ENCODE results near the gene DPYSL3.

Gene DPYSL3

GRCh38 chr5:147472664-147473475 lies 37.0 kb downstream of the DPYSL3 start:
- no peak for DNase-seq (ENCODE audit: low spot score)

- DNase-seq (ENCODE audit: low spot score): no peak
Measured at GRCh38 chr5:147467973-147468508, 41.8 kb downstream of the DPYSL3 start.

DNA sequence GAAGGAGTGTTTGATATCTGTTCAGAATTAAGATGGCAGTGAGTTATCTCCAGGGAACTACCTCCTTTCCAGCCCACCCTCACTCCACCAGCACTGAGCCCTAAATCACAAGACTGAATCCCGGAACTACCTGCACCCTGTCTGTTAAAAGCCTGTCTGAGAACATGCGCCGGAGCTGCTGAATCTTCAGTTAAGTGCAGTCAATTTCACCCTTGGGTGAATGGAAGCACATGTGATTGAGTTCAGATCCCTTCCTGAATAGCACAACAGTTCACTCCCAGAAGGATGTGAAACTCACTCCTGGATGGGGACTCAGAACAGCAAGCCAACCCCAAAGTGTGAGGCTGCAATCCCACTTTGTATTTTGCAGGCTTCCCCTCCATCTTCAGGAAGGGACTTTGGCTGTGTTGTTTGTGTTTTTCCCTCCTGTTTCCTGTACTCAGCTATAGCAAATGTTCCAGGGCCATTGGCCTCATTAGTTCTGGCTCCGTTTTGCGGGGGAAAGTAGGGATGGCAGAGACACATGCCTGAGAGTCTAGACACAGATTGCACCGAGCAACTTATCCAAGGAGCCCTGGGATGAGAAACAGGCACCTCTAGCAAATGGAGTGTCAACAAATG lies 43.4 kb downstream of the DPYSL3 start:
- DNase-seq (ENCODE audit: low spot score): no peak

DNA sequence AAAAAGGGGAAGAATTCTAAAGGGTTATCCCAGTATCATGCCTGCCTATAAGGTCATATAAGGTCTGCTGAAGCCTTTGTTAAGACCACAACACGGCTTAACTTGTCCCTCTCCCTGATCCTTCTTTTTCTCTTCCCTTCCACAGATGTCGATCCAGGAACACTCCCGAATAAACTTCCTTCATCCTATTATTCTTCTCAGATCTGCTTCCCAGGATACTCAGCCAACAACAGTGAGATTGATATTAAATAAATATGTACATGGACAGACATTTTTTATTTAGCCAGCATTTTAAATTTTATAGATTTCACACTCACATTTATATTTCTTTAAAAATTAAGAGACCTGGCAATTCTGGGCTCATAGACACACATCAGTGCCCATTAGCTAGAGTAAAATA lies 44.1 kb downstream of the DPYSL3 start:
- no peak for DNase-seq (ENCODE audit: low spot score)

DNA sequence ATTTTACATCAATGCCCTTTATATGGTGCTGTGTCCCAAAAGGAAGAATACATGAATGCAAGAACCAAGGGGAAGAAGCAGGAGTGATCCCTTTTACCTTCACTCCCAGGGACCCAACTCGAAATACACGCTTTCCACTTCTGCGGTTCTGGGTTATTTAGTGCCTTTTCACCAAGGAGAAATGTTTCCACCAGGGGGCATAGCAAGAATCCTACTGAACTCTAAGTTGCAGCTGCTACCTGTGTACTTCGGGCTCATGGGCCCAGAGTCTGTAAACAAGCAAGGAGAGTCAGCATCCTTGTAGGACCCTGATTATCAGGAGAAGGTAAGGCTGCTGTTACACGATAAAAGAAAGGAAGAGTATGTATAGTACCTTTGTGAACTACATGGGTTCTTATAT lies 45.7 kb downstream of the DPYSL3 start:
- DNase-seq (ENCODE audit: low spot score): peak; percentile 34

GRCh38 chr5:147461915-147462314 lies 48.0 kb downstream of the DPYSL3 start:
- no peak for DNase-seq (ENCODE audit: low spot score)

DNA sequence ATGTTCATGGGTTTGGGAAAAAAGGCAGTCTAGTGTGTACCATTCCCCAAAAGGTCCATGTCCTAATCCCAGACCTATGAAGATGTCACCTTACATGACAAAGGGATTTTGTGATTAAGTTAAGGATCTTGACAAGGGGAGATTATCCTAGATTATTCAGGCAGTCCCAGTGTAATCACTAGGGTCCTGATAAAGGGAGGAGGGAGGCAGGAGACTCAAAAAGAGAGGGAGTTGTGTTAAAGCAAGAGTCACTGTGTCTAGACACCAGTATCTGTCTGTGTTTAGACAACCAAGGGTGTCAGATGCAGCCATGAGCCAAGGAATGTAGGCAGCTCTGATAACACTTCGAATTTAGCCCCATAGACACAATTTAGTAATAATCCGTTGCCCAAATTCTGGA lies 49.5 kb downstream of the DPYSL3 start:
- no peak for DNase-seq (ENCODE audit: low spot score)

GRCh38 chr5:147458581-147458980 lies 51.3 kb downstream of the DPYSL3 start:
- DNase-seq (ENCODE audit: low spot score): no peak

- no peak for DNase-seq (ENCODE audit: low spot score)
Measured at GRCh38 chr5:147455822-147456450, 53.9 kb downstream of the DPYSL3 start.

- DNase-seq (ENCODE audit: low spot score): no peak
Measured at GRCh38 chr5:147454996-147455677, 54.7 kb downstream of the DPYSL3 start.

DNA sequence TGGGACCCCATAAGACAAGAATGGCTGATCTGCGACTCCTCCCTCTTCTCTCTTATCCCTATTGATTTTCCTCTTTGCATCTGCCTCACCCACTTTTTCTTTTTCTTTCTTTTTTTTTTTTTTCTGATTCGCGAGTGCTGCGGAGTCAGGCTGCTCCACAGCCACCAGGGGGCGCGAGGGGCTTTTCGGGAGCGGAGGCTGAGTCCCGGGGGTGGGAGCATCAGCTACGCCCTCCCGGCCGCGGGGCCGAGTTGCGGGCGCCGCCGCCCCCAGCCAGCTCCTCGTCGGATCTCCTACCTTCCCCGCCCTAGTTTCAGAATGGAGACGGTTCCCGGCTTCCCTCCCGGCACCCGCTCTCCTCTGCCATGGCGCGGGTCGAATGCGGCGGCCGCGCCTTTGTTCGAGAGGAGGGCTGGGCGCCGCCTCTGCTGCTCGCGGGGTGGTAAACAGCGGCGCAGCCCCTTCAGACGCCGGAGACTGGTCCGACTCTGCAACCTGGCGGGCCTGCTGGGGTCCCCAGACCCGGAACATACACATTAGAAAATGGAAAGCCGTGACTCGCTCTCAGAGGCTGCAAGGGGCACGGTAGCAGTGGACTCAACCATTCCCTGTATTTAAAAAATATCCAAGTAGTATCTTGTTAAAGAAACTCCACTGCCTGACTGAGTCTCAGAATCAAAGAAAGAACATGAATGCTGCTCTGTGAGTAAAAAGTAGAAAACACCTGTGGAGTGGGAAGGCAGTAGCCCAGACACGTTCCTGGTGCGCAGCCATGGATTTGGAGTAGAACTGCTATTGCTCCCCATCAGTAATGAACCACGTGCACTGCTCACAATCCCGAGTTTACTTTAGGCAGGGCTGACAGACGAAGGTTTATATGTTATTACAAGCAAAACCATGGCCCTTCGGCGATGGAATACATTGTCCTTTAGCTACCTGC lies 55.7 kb downstream of the DPYSL3 start:
- DNase-seq (ENCODE audit: low spot score): peak; percentile 83

- no peak for DNase-seq (ENCODE audit: low spot score)
Measured at GRCh38 chr5:147452165-147452811, 57.6 kb downstream of the DPYSL3 start.

GRCh38 chr5:147451193-147451592 lies 58.7 kb downstream of the DPYSL3 start:
- no peak for DNase-seq (ENCODE audit: low spot score)

- no peak for DNase-seq (ENCODE audit: low spot score)
Measured at GRCh38 chr5:147450606-147451005, 59.3 kb downstream of the DPYSL3 start.

GRCh38 chr5:147448766-147449165 lies 61.1 kb downstream of the DPYSL3 start:
- no peak for DNase-seq (ENCODE audit: low spot score)

DNA sequence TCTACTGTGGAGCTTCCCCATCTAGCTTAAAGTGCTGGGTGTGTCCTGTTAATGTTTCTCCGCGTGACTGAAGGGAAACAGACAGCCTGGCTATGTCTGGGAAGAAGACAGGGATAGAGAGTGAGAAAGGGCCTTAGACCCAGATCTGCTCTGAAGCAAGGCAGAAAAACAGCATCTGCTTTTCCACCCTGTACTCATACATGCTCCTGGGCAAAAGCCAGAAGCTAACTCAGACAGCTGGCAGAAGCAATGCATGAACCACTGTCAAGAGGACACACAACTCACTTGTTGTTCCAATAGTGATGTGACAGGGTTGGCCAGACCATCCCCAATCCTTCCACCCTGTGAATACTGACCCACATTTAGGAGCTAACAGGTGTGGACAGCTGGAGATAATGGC lies 63.3 kb downstream of the DPYSL3 start:
- DNase-seq (ENCODE audit: low spot score): no peak

GRCh38 chr5:147445917-147446316 lies 64.0 kb downstream of the DPYSL3 start:
- DNase-seq (ENCODE audit: low spot score): no peak

GRCh38 chr5:147445090-147445489 lies 64.8 kb downstream of the DPYSL3 start:
- DNase-seq (ENCODE audit: low spot score): no peak

GRCh38 chr5:147442224-147442623 lies 67.6 kb downstream of the DPYSL3 start:
- DNase-seq (ENCODE audit: low spot score): no peak

GRCh38 chr5:147441191-147441695 lies 68.6 kb downstream of the DPYSL3 start:
- no peak for DNase-seq (ENCODE audit: low spot score)

GRCh38 chr5:147439254-147439653 lies 70.6 kb downstream of the DPYSL3 start:
- DNase-seq (ENCODE audit: low spot score): no peak
